Esophagus muscularis mucosa (tissue), 4 donors: ENCODE measurements around the gene GUCD1. TPM values are rescaled to one million over a fixed set of nuclear protein-coding genes. Genes with fewer than 3 reads are reported as not detected.

Experiments used
- DNase-seq: peaks from one replicate; pipeline ENCODE4 v3.0.0-alpha.2; 2017; ENCODE audit errors: extremely low spot score
- H3K27ac ChIP-seq, 4 donors: fragments of 200-600 bp; sonication (generic); replicated peaks in 1 of 4; 1 replicate in 3 of 4; 2 replicates in 1 of 4; pipeline ENCODE4 v1.5.1; 2016 to 2019; ENCODE audit warnings: mild to moderate bottlenecking in 1 of 4
- H3K27me3 ChIP-seq, 4 donors: fragments of 200-600 bp; sonication (generic); one replicate each; pipeline versions ENCODE4 v1.5.1 to v1.6.0; 2016 to 2019
- H3K36me3 ChIP-seq, 4 donors: fragments of 200-600 bp; sonication (generic); one replicate each; pipeline ENCODE4 v1.5.1; 2016 to 2019
- H3K4me1 ChIP-seq, 4 donors: fragments of 200-600 bp; sonication (generic); one replicate each; pipeline ENCODE4 v1.5.1; 2016 to 2019
- H3K4me3 ChIP-seq, 4 donors: fragments of 200-600 bp; sonication (generic); 1 replicate in 2 of 4; 2 replicates in 2 of 4; pipeline ENCODE4 v1.5.1; 2016 to 2019; ENCODE audit warnings: mild to moderate bottlenecking in 4 of 4, moderate library complexity in 1 of 4
- H3K9me3 ChIP-seq, 4 donors: fragments of 200-600 bp; sonication (generic); 1 replicate in 3 of 4; 2 replicates in 1 of 4; pipeline ENCODE4 v1.5.1; 2016 to 2019
- EP300 ChIP-seq: sonication (generic); formaldehyde crosslinking; IDR thresholded peaks from one replicate; pipeline ENCODE4 v1.6.1; 2017; ENCODE audit warnings: antibody characterized with exemption
- POLR2A ChIP-seq: fragments of 450-650 bp; IDR thresholded peaks from one replicate; pipeline ENCODE4 v1.6.1; 2017; ENCODE audit warnings: antibody characterized with exemption, moderate library complexity, mild to moderate bottlenecking, low read depth
- POLR2AphosphoS5 ChIP-seq, 2 donors: sonication (generic); formaldehyde crosslinking; IDR thresholded peaks; one replicate each; pipeline ENCODE4 v1.6.1; 2017; ENCODE audit warnings: antibody characterized with exemption in 2 of 2
- WGBS: methylation state at CpG from one replicate; pipeline ENCODE4 v1.1.5; 2018; 5-methylcytosine and 5-hydroxymethylcytosine counted together
- intact Hi-C: fragments of 100-400 bp; cut with DNase I; formaldehyde crosslinking; loops from one replicate; pipeline ENCODE4 v1.15.1; 2023
- total RNA-seq, 4 donors: library from RNA; depleted of rRNA; stranded (reverse); fragments of >200 nt; gene quantifications; one replicate each; pipeline versions ENCODE4 v1.1.0 to v1.2.1, GENCODE V29; 2016
- TF ChIP-seq, protein P1 (sequence below), 3 experiments: fragments of 200-600 bp in 2 of 3; fragments of 450-650 bp in 1 of 3; sonication (generic) in 2 of 3; IDR thresholded peaks; one replicate each; pipeline ENCODE4 v1.5.1; 2017 to 2019; ENCODE audit warnings: antibody characterized with exemption in 3 of 3, mild to moderate bottlenecking in 2 of 3, moderate library complexity in 1 of 3

The GUCD1 gene
- total RNA-seq, 4 donors from 2014 or later: 93.4 to 202 (median 160) TPM

DNA sequence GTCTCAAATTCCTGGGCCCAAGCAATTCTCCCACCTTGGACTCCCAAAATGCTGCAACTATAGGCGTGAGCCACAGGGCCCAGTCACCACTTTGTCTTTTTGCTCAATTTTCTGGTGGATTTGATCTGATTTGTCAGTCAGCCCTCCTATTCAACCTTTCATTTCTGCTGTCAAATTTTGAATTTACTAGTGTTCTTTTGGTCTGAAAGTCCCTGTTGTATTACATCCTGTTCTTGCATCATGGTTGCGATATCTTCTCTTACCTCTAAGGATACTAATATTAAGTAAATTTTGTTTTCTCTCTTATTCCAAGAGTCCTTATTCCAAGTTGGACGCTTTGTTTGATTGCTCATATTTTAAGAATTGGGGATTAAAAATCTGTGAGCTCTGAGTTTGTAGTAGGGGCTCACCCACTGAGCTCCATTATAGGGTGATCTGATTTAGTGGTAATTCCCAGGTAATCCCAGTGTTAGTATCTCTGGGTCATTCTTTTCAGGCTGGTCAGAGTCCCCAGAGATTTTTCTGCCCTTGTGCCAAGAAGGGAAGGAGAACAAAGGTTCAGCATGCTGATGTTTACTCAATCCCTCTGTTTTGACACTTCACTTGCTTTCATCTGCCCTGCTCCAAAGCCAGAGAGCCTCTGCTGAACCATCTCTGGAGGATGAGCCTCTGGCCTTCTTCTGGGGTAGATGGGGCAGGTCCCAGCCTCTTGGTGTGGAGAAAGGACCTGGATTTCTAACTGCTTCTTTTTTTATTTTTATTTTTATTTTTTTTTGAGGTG is 49.8 kb downstream of the GUCD1 start:
- Histone ChIP-seq H3K9me3 (no peaks in the 10 kb centered on the region), H3K27ac (no peak overlapping the region), H3K4me3 (no peak overlapping the region), H3K4me1 (peaks cover 0 to 11% (median 7%) of the 10 kb centered on the region in 4 donors), H3K27me3 (no peaks in the 10 kb centered on the region), H3K36me3 (no peaks in the 10 kb centered on the region)
- intact Hi-C loops: no loop called here
- no peak for TF ChIP-seq EP300
- no peak for TF ChIP-seq POLR2A
- TF ChIP-seq, protein P1, sequence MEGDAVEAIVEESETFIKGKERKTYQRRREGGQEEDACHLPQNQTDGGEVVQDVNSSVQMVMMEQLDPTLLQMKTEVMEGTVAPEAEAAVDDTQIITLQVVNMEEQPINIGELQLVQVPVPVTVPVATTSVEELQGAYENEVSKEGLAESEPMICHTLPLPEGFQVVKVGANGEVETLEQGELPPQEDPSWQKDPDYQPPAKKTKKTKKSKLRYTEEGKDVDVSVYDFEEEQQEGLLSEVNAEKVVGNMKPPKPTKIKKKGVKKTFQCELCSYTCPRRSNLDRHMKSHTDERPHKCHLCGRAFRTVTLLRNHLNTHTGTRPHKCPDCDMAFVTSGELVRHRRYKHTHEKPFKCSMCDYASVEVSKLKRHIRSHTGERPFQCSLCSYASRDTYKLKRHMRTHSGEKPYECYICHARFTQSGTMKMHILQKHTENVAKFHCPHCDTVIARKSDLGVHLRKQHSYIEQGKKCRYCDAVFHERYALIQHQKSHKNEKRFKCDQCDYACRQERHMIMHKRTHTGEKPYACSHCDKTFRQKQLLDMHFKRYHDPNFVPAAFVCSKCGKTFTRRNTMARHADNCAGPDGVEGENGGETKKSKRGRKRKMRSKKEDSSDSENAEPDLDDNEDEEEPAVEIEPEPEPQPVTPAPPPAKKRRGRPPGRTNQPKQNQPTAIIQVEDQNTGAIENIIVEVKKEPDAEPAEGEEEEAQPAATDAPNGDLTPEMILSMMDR (IDR thresholded peaks at IDR 0.05): no peak
- no peak for TF ChIP-seq POLR2AphosphoS5 (IDR thresholded peaks at IDR 0.05)
- no peak for DNase-seq
- WGBS: 82% methylated on average over 3 of the region's 3 CpGs

DNA sequence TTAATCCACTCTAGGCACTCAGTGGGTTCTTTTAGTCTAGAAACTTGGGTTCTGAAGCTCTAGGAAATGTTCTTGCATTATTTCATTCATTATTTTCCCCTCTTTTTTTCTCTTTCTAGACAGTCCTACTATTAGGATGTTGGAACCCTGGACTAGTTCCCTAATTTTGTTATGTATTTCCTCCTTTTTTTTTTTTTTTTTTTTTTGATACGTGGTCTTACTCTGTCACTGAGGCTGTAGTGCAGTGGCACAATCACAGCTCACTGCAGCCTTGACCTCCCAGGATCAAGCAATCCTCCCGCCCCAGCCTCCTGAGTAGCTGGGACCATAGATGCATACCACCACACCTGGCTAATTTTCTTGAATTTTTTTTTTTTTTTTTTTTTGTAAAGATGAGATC is 50.4 kb downstream of the GUCD1 start:
- no peaks in the 10 kb centered on the region for H3K9me3 ChIP-seq
- peaks cover 0 to 11% (median 7%) of the 10 kb centered on the region in 4 donors for H3K4me1 ChIP-seq
- TF ChIP-seq, protein P1 (IDR thresholded peaks at IDR 0.05): no peak
- TF ChIP-seq POLR2A: no peak
- no peak for TF ChIP-seq EP300
- no peak for TF ChIP-seq POLR2AphosphoS5 (IDR thresholded peaks at IDR 0.05)
- no peaks in the 10 kb centered on the region for H3K27me3 ChIP-seq
- H3K27ac ChIP-seq: no peak overlapping the region
- DNase-seq: no peak
- intact Hi-C loops: no loop called here
- 86% methylated on average over 2 of the region's 2 CpGs for WGBS
- no peaks in the 10 kb centered on the region for H3K36me3 ChIP-seq
- no peak overlapping the region for H3K4me3 ChIP-seq

DNA sequence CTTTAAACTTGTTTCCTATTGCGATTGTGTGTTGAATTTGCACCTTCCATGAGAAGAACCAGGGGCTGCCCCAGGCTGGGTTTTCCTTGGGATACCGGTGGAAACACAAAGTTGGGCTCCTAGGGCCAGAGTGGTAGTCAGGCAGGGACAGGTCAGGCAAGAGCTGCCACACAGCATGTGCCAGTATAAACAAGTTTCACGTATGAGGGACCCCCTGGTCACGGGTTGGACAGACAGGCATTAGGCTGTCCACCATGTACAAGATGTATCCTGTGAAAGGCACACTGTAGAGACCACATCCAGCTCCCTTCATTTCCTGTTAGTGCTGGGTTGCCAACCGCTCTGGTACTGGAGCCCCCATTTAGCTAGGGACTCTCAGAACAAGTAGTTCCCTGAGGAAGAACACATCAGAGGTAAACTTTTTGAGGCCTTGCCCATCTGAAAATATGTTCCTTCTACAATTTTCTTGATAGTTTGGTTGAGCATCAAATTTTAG is 51.0 kb downstream of the GUCD1 start:
- no peak overlapping the region for H3K4me3 ChIP-seq
- peaks cover 0 to 11% (median 7%) of the 10 kb centered on the region in 4 donors for H3K4me1 ChIP-seq
- DNase-seq: no peak
- no peaks in the 10 kb centered on the region for H3K9me3 ChIP-seq
- H3K27me3 ChIP-seq: no peaks in the 10 kb centered on the region
- no peaks in the 10 kb centered on the region for H3K36me3 ChIP-seq
- no peak overlapping the region for H3K27ac ChIP-seq
- 95% methylated on average over 4 of the region's 5 CpGs for WGBS
- intact Hi-C loops: loop anchor here (1.0 kb wide), 1 partner anchor 80 kb away; no protein-coding TSS in a partner anchor
- TF ChIP-seq EP300 (no peak), POLR2AphosphoS5 (IDR thresholded peaks at IDR 0.05) (no peak), POLR2A (no peak)
- TF ChIP-seq, protein P1 (IDR thresholded peaks at IDR 0.05): no peak

DNA sequence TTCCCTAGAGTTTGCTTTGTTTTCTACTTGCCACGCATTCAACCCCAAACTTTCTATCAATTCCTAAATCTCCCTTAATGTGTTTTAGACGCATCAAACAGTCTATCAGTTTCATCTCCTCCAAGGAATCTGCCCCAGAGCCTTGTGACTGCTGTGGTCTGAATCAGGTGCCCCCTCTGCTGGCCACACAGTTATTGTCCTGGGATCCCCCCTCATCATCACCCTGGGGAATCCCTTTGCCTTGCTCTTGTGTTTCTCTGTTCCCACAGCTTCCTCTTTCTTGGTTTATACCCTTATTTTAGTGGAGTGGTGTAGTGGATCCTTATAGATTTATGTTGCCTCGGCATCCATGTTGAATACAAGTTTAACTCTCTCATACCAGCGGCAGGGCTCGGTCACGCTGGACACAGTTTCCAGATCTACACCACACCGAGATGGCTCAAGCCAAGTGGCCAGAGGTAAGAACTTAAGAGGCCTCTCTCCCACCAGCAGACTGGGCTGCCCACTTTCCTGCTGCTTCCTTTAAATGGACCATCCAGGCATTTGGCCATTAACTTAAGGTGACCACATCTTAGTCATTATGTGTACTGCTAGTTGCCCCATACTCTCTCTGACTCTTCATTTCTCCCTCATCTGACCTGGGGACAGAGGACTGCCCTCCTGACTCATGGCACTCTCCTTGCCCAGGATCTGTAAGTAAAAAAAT is 51.6 kb downstream of the GUCD1 start:
- no peak for DNase-seq
- Histone ChIP-seq H3K27ac (no peak overlapping the region), H3K36me3 (no peaks in the 10 kb centered on the region), H3K4me1 (peaks cover 0 to 11% (median 7%) of the 10 kb centered on the region in 4 donors), H3K9me3 (no peaks in the 10 kb centered on the region), H3K4me3 (no peak overlapping the region), H3K27me3 (no peaks in the 10 kb centered on the region)
- WGBS: 68% methylated on average over 7 of the region's 7 CpGs
- TF ChIP-seq, protein P1 (IDR thresholded peaks at IDR 0.05): peak; percentile 65 to 75 (median 70)
- TF ChIP-seq POLR2A (no peak), EP300 (no peak)
- intact Hi-C loops: loop anchor here (1.0 kb wide), 1 partner anchor 79 kb away; no protein-coding TSS in a partner anchor
